ENCODE measurements around the gene DCBLD2.

DNA sequence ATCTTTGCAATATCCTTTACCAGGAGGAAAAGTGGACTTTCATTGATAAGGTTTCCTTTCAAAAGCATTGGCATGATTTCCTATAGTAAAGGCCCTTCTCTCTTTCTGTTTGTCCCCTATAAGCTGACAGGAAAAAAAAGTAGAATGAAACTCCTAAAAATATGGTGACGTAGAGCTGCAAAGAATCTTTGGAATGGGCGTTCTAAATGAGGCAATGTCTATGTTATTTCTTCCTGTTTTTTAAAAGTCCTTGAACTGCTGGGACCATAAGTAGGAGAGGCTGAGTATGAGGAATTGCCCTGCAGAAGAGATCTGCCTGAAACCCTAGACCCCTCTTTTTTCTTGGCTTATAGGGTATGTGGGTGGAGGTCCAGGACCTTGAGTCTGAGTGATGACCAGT lies 121.2 kb downstream of the DCBLD2 start:
- TF ChIP-seq CTCF (IDR thresholded peaks at IDR 0.05) (no peak), ZBTB33 (IDR thresholded peaks at IDR 0.05; ENCODE audit: borderline replicate concordance, low read depth) (no peak), RFX5 (IDR thresholded peaks at IDR 0.05; ENCODE audit: low read length) (no peak)
